ENCODE data around the gene RUVBL1.

- TF ChIP-seq CTCF (conservative IDR thresholded peaks at IDR 0.05; ENCODE audit: low read depth, low read length) (no peak), POLR2A (IDR thresholded peaks at IDR 0.05; ENCODE audit: low read depth, low read length) (no peak), CEBPB (IDR thresholded peaks at IDR 0.05; ENCODE audit: low read depth, low read length) (no peak), RAD21 (IDR thresholded peaks at IDR 0.05; ENCODE audit: low read length) (no peak), FOS (IDR thresholded peaks at IDR 0.05; ENCODE audit: low read depth, low read length) (no peak), SMC3 (IDR thresholded peaks at IDR 0.05; ENCODE audit: low read depth, low read length) (no peak), USF2 (IDR thresholded peaks at IDR 0.05; ENCODE audit: low read depth, low read length) (no peak)
Observed at GRCh38 chr3:128146201-128146600, 22.6 kb upstream of the RUVBL1 start.

Data from IMR-90 (cell line).